Caco-2 (cell line): ENCODE data around the gene CACNA1C. TPM values are rescaled to one million over a fixed set of nuclear protein-coding genes. Genes with fewer than 3 reads are reported as not detected.

ENCODE experiments used
- BruUV-seq: library from RNA; stranded (reverse); fragments of 400-500 nt; replicated peaks from 2 replicates; lab custom pipeline; 2021; lab: Mats Ljungman, UMichigan
- CTCF ChIA-PET: fragments of 300-600 bp; sonication (Branson Sonifier 250); formaldehyde crosslinking; loops from one replicate; lab custom pipeline; 2022; ENCODE audit warnings: antibody characterized with exemption; lab: Charles Lee
- POLR2A ChIA-PET: fragments of 300-600 bp; sonication (Branson Sonifier 250); formaldehyde crosslinking; loops from one replicate; lab custom pipeline; 2022; ENCODE audit warnings: antibody characterized with exemption; lab: Charles Lee
- DNase-seq, 2 experiments: peaks; one replicate each; pipeline versions ENCODE4 v3.0.0 to v3.0.0-alpha.2; 2020 to 2022
- H3K27me3 ChIP-seq: replicated peaks from 2 replicates; pipeline ENCODE4 v1.6.0; 2011; ENCODE audit warnings: low read length; ENCODE audit not compliant: control insufficient read depth, insufficient read depth
- H3K36me3 ChIP-seq: 2 replicates; pipeline ENCODE4 v1.5.1; 2011; ENCODE audit warnings: low read length; ENCODE audit not compliant: control insufficient read depth, insufficient read depth
- H3K4me1 ChIP-seq: fragments of 250-450 bp; sonication (Bioruptor Pico); 2 replicates; pipeline ENCODE4 v1.5.1; 2020; ENCODE audit warnings: mild to moderate bottlenecking
- H3K4me3 ChIP-seq: 2 replicates; pipeline ENCODE4 v1.5.1; 2011; ENCODE audit warnings: low read depth, mild to moderate bottlenecking, control low read depth, low read length
- H3K9me3 ChIP-seq: fragments of 250-450 bp; sonication (Bioruptor Pico); 2 replicates; pipeline ENCODE4 v1.5.1; 2020; ENCODE audit warnings: mild to moderate bottlenecking, moderate library complexity
- H3K27ac Mint-ChIP-seq: one replicate; pipeline ENCODE4 v1.8.0; 2022; ENCODE audit warnings: mixed read lengths; ENCODE audit not compliant: unreplicated experiment
- H3K27me3 Mint-ChIP-seq: one replicate; pipeline ENCODE4 v1.8.0; 2022; ENCODE audit warnings: mixed read lengths; ENCODE audit not compliant: insufficient read depth, unreplicated experiment
- H3K36me3 Mint-ChIP-seq: one replicate; pipeline ENCODE4 v1.8.0; 2022; ENCODE audit warnings: mild to moderate bottlenecking, mixed read lengths; ENCODE audit not compliant: insufficient read depth, unreplicated experiment
- H3K4me1 Mint-ChIP-seq: one replicate; pipeline ENCODE4 v1.8.0; 2022; ENCODE audit warnings: low read depth, mixed read lengths; ENCODE audit not compliant: unreplicated experiment
- H3K4me3 Mint-ChIP-seq: one replicate; pipeline ENCODE4 v1.8.0; 2022; ENCODE audit warnings: mild to moderate bottlenecking, moderate library complexity, mixed read lengths; ENCODE audit not compliant: unreplicated experiment
- H3K9me3 Mint-ChIP-seq: one replicate; pipeline ENCODE4 v1.8.0; 2022; ENCODE audit warnings: mixed read lengths; ENCODE audit not compliant: unreplicated experiment
- intact Hi-C: fragments of 100-400 bp; cut with micrococcal nuclease; formaldehyde crosslinking; loops from one replicate; pipeline ENCODE4 v1.10.0; 2022; ENCODE audit not compliant: unreplicated experiment
- total RNA-seq: library from RNA; stranded (reverse); gene quantifications from 2 replicates; pipeline ENCODE4 v1.2.3, GENCODE V29; 2022
- TF ChIP-seq, protein P1 (sequence below), 2 experiments: fragments of 200-600 bp in 1 of 2; IDR thresholded peaks; 1 replicate in 1 of 2; 2 replicates in 1 of 2; pipeline versions ENCODE4 v1.5.1 to v1.8.0; 2011 to 2022; ENCODE audit warnings: antibody characterized with exemption in 1 of 2, control low read depth in 1 of 2, inconsistent platforms in 1 of 2, low read depth in 1 of 2, low read length in 1 of 2, mild to moderate bottlenecking in 1 of 2, moderate library complexity in 1 of 2; ENCODE audit not compliant: insufficient read depth in 1 of 2, severe bottlenecking in 1 of 2, unreplicated experiment in 1 of 2

The CACNA1C gene
- total RNA-seq, 1 experiment from 2014 or later = not detected

DNA sequence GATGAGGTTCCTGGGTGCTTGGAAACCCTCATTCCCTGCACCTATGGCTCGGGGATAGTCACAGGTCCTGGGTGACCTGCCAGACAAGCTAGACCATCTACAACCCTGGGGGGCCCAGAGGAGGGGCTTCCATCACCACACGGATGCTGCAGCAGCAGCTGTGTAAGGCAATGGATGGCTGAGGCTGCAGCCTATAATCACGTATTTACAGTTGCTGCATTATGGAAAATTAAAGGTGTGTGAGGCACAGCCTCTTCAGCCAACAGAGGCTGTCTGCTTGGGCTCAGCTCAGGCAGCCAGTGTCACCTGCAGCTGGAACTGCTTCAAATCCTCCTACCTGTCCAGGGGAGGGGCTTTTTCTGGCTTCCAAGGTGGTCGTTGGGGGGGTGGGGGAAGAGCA is 268.1 kb downstream of the CACNA1C start:
- Histone ChIP-seq H3K27me3 (peaks cover 1% of the 10 kb centered on the region), H3K9me3 (no peaks in the 10 kb centered on the region), H3K4me1 (peaks cover 11% of the 10 kb centered on the region; the same call in 1 of the 2 replicates), H3K36me3 (no peaks in the 10 kb centered on the region), H3K4me3 (no peak overlapping the region)
- H3K27ac Mint-ChIP-seq = no peak overlapping the region
- no peak overlapping the region for H3K4me3 Mint-ChIP-seq
- no TSS peak for BruUV-seq
- H3K9me3 Mint-ChIP-seq = no peaks in the 10 kb centered on the region
- no peaks in the 10 kb centered on the region for H3K36me3 Mint-ChIP-seq
- no peak for DNase-seq
- intact Hi-C loops = no loop called here
- ChIA-PET CTCF (no interaction called here), POLR2A (no interaction called here)
- H3K4me1 Mint-ChIP-seq = no peaks in the 10 kb centered on the region
- H3K27me3 Mint-ChIP-seq = peaks cover 28% of the 10 kb centered on the region
- TF ChIP-seq, protein P1, sequence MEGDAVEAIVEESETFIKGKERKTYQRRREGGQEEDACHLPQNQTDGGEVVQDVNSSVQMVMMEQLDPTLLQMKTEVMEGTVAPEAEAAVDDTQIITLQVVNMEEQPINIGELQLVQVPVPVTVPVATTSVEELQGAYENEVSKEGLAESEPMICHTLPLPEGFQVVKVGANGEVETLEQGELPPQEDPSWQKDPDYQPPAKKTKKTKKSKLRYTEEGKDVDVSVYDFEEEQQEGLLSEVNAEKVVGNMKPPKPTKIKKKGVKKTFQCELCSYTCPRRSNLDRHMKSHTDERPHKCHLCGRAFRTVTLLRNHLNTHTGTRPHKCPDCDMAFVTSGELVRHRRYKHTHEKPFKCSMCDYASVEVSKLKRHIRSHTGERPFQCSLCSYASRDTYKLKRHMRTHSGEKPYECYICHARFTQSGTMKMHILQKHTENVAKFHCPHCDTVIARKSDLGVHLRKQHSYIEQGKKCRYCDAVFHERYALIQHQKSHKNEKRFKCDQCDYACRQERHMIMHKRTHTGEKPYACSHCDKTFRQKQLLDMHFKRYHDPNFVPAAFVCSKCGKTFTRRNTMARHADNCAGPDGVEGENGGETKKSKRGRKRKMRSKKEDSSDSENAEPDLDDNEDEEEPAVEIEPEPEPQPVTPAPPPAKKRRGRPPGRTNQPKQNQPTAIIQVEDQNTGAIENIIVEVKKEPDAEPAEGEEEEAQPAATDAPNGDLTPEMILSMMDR (IDR thresholded peaks at IDR 0.05; ENCODE audit: insufficient read depth in 1 of 2, low read depth in 1 of 2, low read length in 1 of 2, severe bottlenecking in 1 of 2, unreplicated experiment in 1 of 2) = no peak

DNA sequence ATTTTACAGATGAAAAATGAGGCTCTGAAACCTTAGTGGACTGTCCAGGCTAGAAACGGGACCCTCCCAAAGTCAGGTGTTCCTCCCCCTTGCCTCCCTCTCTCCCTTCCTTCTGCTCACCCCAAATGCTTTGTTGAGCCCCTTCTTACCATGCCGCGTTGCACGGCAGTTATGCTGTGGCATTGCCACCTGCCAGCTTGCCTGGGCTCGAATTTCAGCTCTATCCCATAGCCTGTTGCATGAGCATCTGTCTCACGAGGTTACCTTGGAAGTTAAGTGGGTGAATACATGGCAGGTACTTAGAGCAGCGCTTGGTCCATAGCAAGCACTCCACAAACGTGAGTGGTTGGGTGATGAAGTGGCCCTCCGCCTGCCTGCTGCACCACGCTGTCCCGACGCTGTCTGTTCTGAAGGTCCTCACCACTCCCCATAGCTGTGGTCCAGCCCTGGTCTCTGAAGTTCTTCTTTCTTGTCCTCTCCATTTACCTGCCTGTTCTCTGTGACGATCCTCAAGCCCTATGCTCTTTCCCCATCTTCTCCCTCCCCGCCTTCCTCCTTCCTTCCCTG is 269.9 kb downstream of the CACNA1C start:
- Histone ChIP-seq H3K27me3 (peaks cover 3% of the 10 kb centered on the region), H3K36me3 (no peaks in the 10 kb centered on the region), H3K4me1 (peaks cover 11% of the 10 kb centered on the region; the same call in 1 of the 2 replicates), H3K4me3 (no peak overlapping the region), H3K9me3 (no peaks in the 10 kb centered on the region; the same call in 1 of the 2 replicates)
- ChIA-PET POLR2A (no interaction called here), CTCF (no interaction called here)
- BruUV-seq = no TSS peak
- Mint-ChIP-seq H3K27me3 (peaks cover 37% of the 10 kb centered on the region), H3K27ac (no peak overlapping the region), H3K36me3 (no peaks in the 10 kb centered on the region), H3K9me3 (no peaks in the 10 kb centered on the region), H3K4me1 (no peaks in the 10 kb centered on the region), H3K4me3 (no peak overlapping the region)
- DNase-seq = no peak
- TF ChIP-seq, protein P1 (IDR thresholded peaks at IDR 0.05; ENCODE audit: insufficient read depth in 1 of 2, low read depth in 1 of 2, low read length in 1 of 2, severe bottlenecking in 1 of 2, unreplicated experiment in 1 of 2) = no peak
- intact Hi-C loops = no loop called here

DNA sequence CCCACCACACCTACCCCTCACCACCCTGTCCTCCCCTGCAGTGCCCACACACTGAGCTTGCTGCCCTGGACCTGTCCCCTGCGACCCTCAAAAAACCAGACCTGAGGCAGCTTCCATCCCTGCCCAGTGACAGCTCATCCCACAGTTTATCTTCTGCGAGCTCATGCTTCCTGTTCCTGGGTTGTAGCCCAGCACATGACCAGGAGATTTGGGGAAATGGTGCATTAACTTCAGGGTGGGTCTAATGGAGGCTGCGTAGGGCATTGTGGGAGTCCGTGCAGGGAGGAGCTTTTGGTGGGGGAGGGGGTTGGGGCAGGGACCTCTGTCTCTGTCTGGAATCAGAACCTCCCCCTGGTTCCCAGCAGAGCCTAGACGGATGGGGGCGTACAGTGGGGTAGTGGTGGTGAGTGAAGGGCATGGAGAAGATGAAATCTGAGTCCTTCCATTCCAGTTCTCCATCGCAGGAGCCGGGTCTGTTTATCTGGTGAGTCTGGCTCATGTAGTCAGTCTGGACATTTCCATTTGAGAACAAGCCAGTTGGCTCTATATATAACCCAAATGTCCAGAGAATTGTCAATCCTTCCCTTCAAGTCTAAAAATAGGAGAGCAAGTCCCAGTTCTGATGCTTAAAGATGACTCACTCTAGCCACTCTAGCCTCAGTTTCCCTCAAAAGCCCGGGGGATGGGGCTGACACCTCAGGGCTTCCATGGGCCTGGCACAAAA is 270.9 kb downstream of the CACNA1C start:
- TF ChIP-seq, protein P1 (IDR thresholded peaks at IDR 0.05; ENCODE audit: insufficient read depth in 1 of 2, low read depth in 1 of 2, low read length in 1 of 2, severe bottlenecking in 1 of 2, unreplicated experiment in 1 of 2) = no peak
- Histone ChIP-seq H3K36me3 (no peaks in the 10 kb centered on the region), H3K27me3 (peaks cover 3% of the 10 kb centered on the region), H3K4me1 (peaks cover 7% of the 10 kb centered on the region; the same call in 1 of the 2 replicates), H3K4me3 (no peak overlapping the region), H3K9me3 (no peaks in the 10 kb centered on the region; the same call in 1 of the 2 replicates)
- Mint-ChIP-seq H3K4me1 (no peaks in the 10 kb centered on the region), H3K27me3 (peaks cover 37% of the 10 kb centered on the region), H3K36me3 (no peaks in the 10 kb centered on the region), H3K9me3 (no peaks in the 10 kb centered on the region), H3K4me3 (no peak overlapping the region), H3K27ac (no peak overlapping the region)
- no TSS peak for BruUV-seq
- no peak for DNase-seq
- POLR2A ChIA-PET = no interaction called here
- intact Hi-C loops = no loop called here
- CTCF ChIA-PET = no interaction called here
